Measurements from ENCODE around the gene SEMA4F.

GRCh38 chr2:74617122-74617521 lies 36.9 kb upstream of the SEMA4F start:
- TF ChIP-seq CTCF (IDR thresholded peaks at IDR 0.05) (no peak), POLR2A (IDR thresholded peaks at IDR 0.05) (no peak)

Data from Peyer's patch (tissue), 4 donors.